ENCODE results near the gene C8G.

C8G gene

GRCh38 chr9:136990242-136990911 is 45.3 kb downstream of the C8G start:
- DNase-seq (ENCODE audit: extremely low read depth, insufficient read length) = no peak

DNA sequence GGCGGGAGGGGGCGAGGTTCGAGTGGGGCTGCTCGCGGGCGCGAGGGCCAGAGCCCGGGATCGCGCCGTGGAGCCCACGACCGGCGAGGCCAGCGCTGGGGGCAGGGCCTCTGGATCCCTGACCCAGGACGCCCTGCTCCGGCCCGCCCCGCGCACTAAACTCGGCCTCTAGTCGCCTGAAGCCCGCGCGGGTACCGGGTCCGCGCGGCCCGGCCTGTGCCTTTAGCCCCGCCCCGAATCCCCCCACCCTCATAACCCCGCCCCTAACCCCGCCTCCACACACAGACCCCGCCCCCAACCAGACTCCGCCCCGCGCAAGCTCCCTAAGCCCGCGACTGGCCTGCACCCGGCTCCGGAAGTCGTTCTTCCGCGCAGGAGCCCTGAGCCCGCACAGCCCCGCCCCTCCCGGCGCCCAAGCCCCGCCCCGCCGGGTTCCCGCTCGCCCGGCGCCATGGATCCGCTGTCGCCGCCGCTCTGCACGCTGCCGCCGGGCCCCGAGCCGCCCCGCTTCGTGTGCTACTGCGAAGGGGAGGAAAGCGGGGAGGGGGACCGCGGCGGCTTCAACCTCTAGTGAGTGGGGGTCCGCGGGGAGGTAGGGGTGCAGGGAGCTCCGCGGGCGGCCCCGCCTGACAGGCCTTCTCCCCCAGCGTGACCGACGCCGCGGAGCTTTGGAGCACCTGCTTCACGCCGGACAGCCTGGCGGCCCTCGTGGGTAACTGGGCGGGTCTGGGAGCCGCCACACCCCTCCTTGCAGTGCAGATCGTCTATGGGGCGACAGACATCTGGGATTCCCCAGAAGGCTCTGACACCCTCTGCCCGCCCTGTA is 47.2 kb downstream of the C8G start, which contains the start of gene PAXX:
Gene PAXX, plus strand, starts transcription at position 430 of the 826 bp plus-strand sequence. Its CDS starts 22 bp downstream, at position 452.
- peak; percentile 92 for DNase-seq (ENCODE audit: extremely low read depth, insufficient read length)
- no peaks in the 10 kb centered on the region; the same call in 1 of the 2 replicates for H3K27me3 ChIP-seq (replicated peaks; ENCODE audit: control insufficient read depth, insufficient read depth, low read length)
- TF ChIP-seq CTCF (IDR thresholded peaks at IDR 0.05; ENCODE audit: insufficient read depth, low read length, poor library complexity, severe bottlenecking) = no peak

More at GRCh38 chr9:136990242-136990911, 45.3 kb downstream of the C8G start:
- no peaks in the 10 kb centered on the region; the same call in 1 of the 2 replicates for H3K36me3 ChIP-seq (ENCODE audit: control insufficient read depth, insufficient read depth, low read length)
- no peak overlapping the region for H3K4me3 ChIP-seq (replicated peaks; ENCODE audit: low read depth, low read length)
- TF ChIP-seq CTCF (IDR thresholded peaks at IDR 0.05; ENCODE audit: insufficient read depth, low read length, poor library complexity, severe bottlenecking) = no peak
- no peaks in the 10 kb centered on the region for H3K27me3 ChIP-seq (replicated peaks; ENCODE audit: control insufficient read depth, insufficient read depth, low read length)

GRCh38 chr9:136992819-136993369 is 47.9 kb downstream of the C8G start:
- no peak for TF ChIP-seq CTCF (IDR thresholded peaks at IDR 0.05; ENCODE audit: insufficient read depth, low read length, poor library complexity, severe bottlenecking)
- Histone ChIP-seq H3K27me3 (replicated peaks; ENCODE audit: control insufficient read depth, insufficient read depth, low read length) (no peaks in the 10 kb centered on the region; the same call in 1 of the 2 replicates), H3K4me3 (replicated peaks; ENCODE audit: low read depth, low read length) (peak overlapping the region; percentile 62), H3K36me3 (ENCODE audit: control insufficient read depth, insufficient read depth, low read length) (no peaks in the 10 kb centered on the region; the same call in 1 of the 2 replicates)
- no peak for DNase-seq (ENCODE audit: extremely low read depth, insufficient read length)

More for the DNA sequence above, 47.2 kb downstream of the C8G start, which contains the start of gene PAXX:
- Histone ChIP-seq H3K4me3 (replicated peaks; ENCODE audit: low read depth, low read length) (peak within 1 kb of the TSS; percentile 62), H3K36me3 (ENCODE audit: control insufficient read depth, insufficient read depth, low read length) (no peaks in the 10 kb centered on the region; the same call in 1 of the 2 replicates)

- DNase-seq (ENCODE audit: extremely low read depth, insufficient read length) = no peak
- no peak overlapping the region for H3K4me3 ChIP-seq (replicated peaks; ENCODE audit: low read depth, low read length)
- no peak for TF ChIP-seq CTCF (IDR thresholded peaks at IDR 0.05; ENCODE audit: insufficient read depth, low read length, poor library complexity, severe bottlenecking)
- H3K27me3 ChIP-seq (replicated peaks; ENCODE audit: control insufficient read depth, insufficient read depth, low read length) = no peaks in the 10 kb centered on the region; the same call in 1 of the 2 replicates
- no peaks in the 10 kb centered on the region; the same call in 1 of the 2 replicates for H3K36me3 ChIP-seq (ENCODE audit: control insufficient read depth, insufficient read depth, low read length)
Measured at GRCh38 chr9:136994180-136994887, 49.3 kb downstream of the C8G start.

DNA sequence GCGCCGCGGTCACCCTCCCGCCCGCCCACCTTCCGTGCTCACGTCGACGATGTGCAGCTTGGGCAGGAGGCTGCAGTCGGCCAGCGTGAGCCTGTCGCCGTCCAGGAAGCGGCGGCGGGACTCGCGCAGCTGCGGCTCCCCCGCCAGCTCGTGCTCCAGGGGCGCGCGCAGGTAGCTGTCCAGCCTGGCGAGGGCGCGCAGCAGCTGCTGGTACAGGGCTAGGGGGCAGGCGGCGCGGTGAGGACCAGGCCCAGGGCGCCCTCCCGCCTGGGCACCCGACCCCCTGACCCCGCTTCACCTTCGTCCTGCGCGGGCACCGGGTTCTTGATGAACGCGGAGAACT is 49.8 kb downstream of the C8G start:
- Histone ChIP-seq H3K4me3 (replicated peaks; ENCODE audit: low read depth, low read length) (no peak overlapping the region), H3K27me3 (replicated peaks; ENCODE audit: control insufficient read depth, insufficient read depth, low read length) (no peaks in the 10 kb centered on the region; the same call in 1 of the 2 replicates), H3K36me3 (ENCODE audit: control insufficient read depth, insufficient read depth, low read length) (no peaks in the 10 kb centered on the region; the same call in 1 of the 2 replicates)
- TF ChIP-seq CTCF (IDR thresholded peaks at IDR 0.05; ENCODE audit: insufficient read depth, low read length, poor library complexity, severe bottlenecking) = no peak
- DNase-seq (ENCODE audit: extremely low read depth, insufficient read length) = no peak
